ENCODE data around the gene DNAJA3.

DNAJA3 gene

GRCh38 chr16:4407543-4408322 lies 17.9 kb upstream of the DNAJA3 start:
- no peak for DNase-seq (ENCODE audit: low read depth in 3 of 3)

GRCh38 chr16:4408323-4408690 lies 17.4 kb upstream of the DNAJA3 start:
- DNase-seq (ENCODE audit: low read depth in 3 of 3), result no peak

GRCh38 chr16:4409081-4409932 lies 16.4 kb upstream of the DNAJA3 start:
- no peak for DNase-seq (ENCODE audit: low read depth in 3 of 3)

- no peak for DNase-seq (ENCODE audit: low read depth in 3 of 3)
Measured at GRCh38 chr16:4410335-4411075, 15.2 kb upstream of the DNAJA3 start.

- no peak for DNase-seq (ENCODE audit: low read depth in 3 of 3)
Measured at GRCh38 chr16:4411684-4412083, 14.0 kb upstream of the DNAJA3 start.

- DNase-seq (ENCODE audit: low read depth in 3 of 3), result no peak
Measured at GRCh38 chr16:4412159-4412558, 13.5 kb upstream of the DNAJA3 start.

- DNase-seq (ENCODE audit: low read depth in 3 of 3), result no peak
Measured at GRCh38 chr16:4412854-4413253, 12.8 kb upstream of the DNAJA3 start.

GRCh38 chr16:4414187-4414917 lies 11.3 kb upstream of the DNAJA3 start:
- peak; percentile 40 to 74 (median 54) for DNase-seq (ENCODE audit: low read depth in 3 of 3)

GRCh38 chr16:4415538-4416199 lies 10.0 kb upstream of the DNAJA3 start:
- DNase-seq (ENCODE audit: low read depth in 3 of 3), result peak in 2 of 3 experiments; percentile 21 to 29

GRCh38 chr16:4416200-4417032 lies 9.3 kb upstream of the DNAJA3 start, which contains the start of gene CORO7:
CORO7 (minus strand) TSS chr16:4416596; CDS start chr16:4416518, 78 bp downstream.
- DNase-seq (ENCODE audit: low read depth in 3 of 3), result peak; percentile 98 to 99 (median 99)

- DNase-seq (ENCODE audit: low read depth in 3 of 3), result no peak
Measured at GRCh38 chr16:4419402-4419959, 6.2 kb upstream of the DNAJA3 start.

- DNase-seq (ENCODE audit: low read depth in 3 of 3), result no peak
Measured at GRCh38 chr16:4420505-4421105, 5.1 kb upstream of the DNAJA3 start.

- no peak for DNase-seq (ENCODE audit: low read depth in 3 of 3)
Measured at GRCh38 chr16:4426021-4426684, 485 bp downstream of the DNAJA3 start.

GRCh38 chr16:4426722-4427372 lies 1.2 kb downstream of the DNAJA3 start:
- no peak for DNase-seq (ENCODE audit: low read depth in 3 of 3)

GRCh38 chr16:4428500-4428899 lies 2.8 kb downstream of the DNAJA3 start:
- no peak for DNase-seq (ENCODE audit: low read depth in 3 of 3)

- DNase-seq (ENCODE audit: low read depth in 3 of 3), result no peak
Measured at GRCh38 chr16:4431023-4431422, 5.4 kb downstream of the DNAJA3 start.

- no peak for DNase-seq (ENCODE audit: low read depth in 3 of 3)
Measured at GRCh38 chr16:4433228-4433627, 7.6 kb downstream of the DNAJA3 start.

All from stimulated activated CD4-positive, alpha-beta T cell treated with anti-CD3 and anti-CD28 coated beads, TNF-alpha, amount 100 ng/mL, for 4 hours (primary cell).